ENCODE results near the gene TRPM3.

TRPM3 gene

GRCh38 chr9:70588999-70589398, 532.4 kb downstream of the TRPM3 start:
- Histone ChIP-seq H3K4me1 (ENCODE audit: control insufficient read depth in 1 of 2, insufficient read depth in 2 of 2, low read length in 2 of 2) (peaks cover 13 to 20% of the 10 kb centered on the region in 2 donors), H3K27ac (ENCODE audit: low read length) (peak overlapping the region; percentile 88), H3K27me3 (ENCODE audit: low read depth, low read length) (no peaks in the 10 kb centered on the region), H3K4me3 (ENCODE audit: low read depth in 1 of 2, low read length in 2 of 2) (no peak overlapping the region), H3K9me3 (ENCODE audit: control insufficient read depth in 1 of 2, low read length in 2 of 2) (no peaks in the 10 kb centered on the region), H3K36me3 (ENCODE audit: control insufficient read depth in 1 of 2, insufficient read depth in 2 of 2, low read length in 2 of 2) (no peaks in the 10 kb centered on the region)

GRCh38 chr9:70588381-70588780, 533.0 kb downstream of the TRPM3 start:
- H3K4me3 ChIP-seq (ENCODE audit: low read depth in 1 of 2, low read length in 2 of 2): no peak overlapping the region
- no peaks in the 10 kb centered on the region for H3K36me3 ChIP-seq (ENCODE audit: control insufficient read depth in 1 of 2, insufficient read depth in 2 of 2, low read length in 2 of 2)
- no peaks in the 10 kb centered on the region for H3K27me3 ChIP-seq (ENCODE audit: low read depth, low read length)
- H3K27ac ChIP-seq (ENCODE audit: low read length): peak overlapping the region; percentile 88
- no peaks in the 10 kb centered on the region for H3K9me3 ChIP-seq (ENCODE audit: control insufficient read depth in 1 of 2, low read length in 2 of 2)
- peaks cover 13 to 20% of the 10 kb centered on the region in 2 donors for H3K4me1 ChIP-seq (ENCODE audit: control insufficient read depth in 1 of 2, insufficient read depth in 2 of 2, low read length in 2 of 2)

GRCh38 chr9:70587201-70587600, 534.2 kb downstream of the TRPM3 start:
- H3K27ac ChIP-seq (ENCODE audit: low read length): peak overlapping the region; percentile 88
- no peaks in the 10 kb centered on the region for H3K36me3 ChIP-seq (ENCODE audit: control insufficient read depth in 1 of 2, insufficient read depth in 2 of 2, low read length in 2 of 2)
- H3K4me3 ChIP-seq (ENCODE audit: low read depth in 1 of 2, low read length in 2 of 2): no peak overlapping the region
- peaks cover 13 to 20% of the 10 kb centered on the region in 2 donors for H3K4me1 ChIP-seq (ENCODE audit: control insufficient read depth in 1 of 2, insufficient read depth in 2 of 2, low read length in 2 of 2)
- no peaks in the 10 kb centered on the region for H3K9me3 ChIP-seq (ENCODE audit: control insufficient read depth in 1 of 2, low read length in 2 of 2)
- no peaks in the 10 kb centered on the region for H3K27me3 ChIP-seq (ENCODE audit: low read depth, low read length)

- Histone ChIP-seq H3K4me1 (ENCODE audit: control insufficient read depth in 1 of 2, insufficient read depth in 2 of 2, low read length in 2 of 2) (peaks cover 13 to 20% of the 10 kb centered on the region in 2 donors), H3K27ac (ENCODE audit: low read length) (peak overlapping the region; percentile 88), H3K36me3 (ENCODE audit: control insufficient read depth in 1 of 2, insufficient read depth in 2 of 2, low read length in 2 of 2) (no peaks in the 10 kb centered on the region), H3K9me3 (ENCODE audit: control insufficient read depth in 1 of 2, low read length in 2 of 2) (no peaks in the 10 kb centered on the region), H3K27me3 (ENCODE audit: low read depth, low read length) (no peaks in the 10 kb centered on the region), H3K4me3 (ENCODE audit: low read depth in 1 of 2, low read length in 2 of 2) (no peak overlapping the region)
Measured at GRCh38 chr9:70586476-70586875, 534.9 kb downstream of the TRPM3 start.

- no peaks in the 10 kb centered on the region for H3K9me3 ChIP-seq (ENCODE audit: control insufficient read depth in 1 of 2, low read length in 2 of 2)
- H3K4me1 ChIP-seq (ENCODE audit: control insufficient read depth in 1 of 2, insufficient read depth in 2 of 2, low read length in 2 of 2): peaks cover 11 to 17% of the 10 kb centered on the region in 2 donors
- no peaks in the 10 kb centered on the region for H3K27me3 ChIP-seq (ENCODE audit: low read depth, low read length)
- H3K36me3 ChIP-seq (ENCODE audit: control insufficient read depth in 1 of 2, insufficient read depth in 2 of 2, low read length in 2 of 2): no peaks in the 10 kb centered on the region
- no peak overlapping the region for H3K4me3 ChIP-seq (ENCODE audit: low read depth in 1 of 2, low read length in 2 of 2)
- H3K27ac ChIP-seq (ENCODE audit: low read length): no peak overlapping the region
Measured at GRCh38 chr9:70581955-70582350, 539.5 kb downstream of the TRPM3 start.

GRCh38 chr9:70581214-70581954, 540.0 kb downstream of the TRPM3 start:
- Histone ChIP-seq H3K9me3 (ENCODE audit: control insufficient read depth in 1 of 2, low read length in 2 of 2) (no peaks in the 10 kb centered on the region), H3K27me3 (ENCODE audit: low read depth, low read length) (no peaks in the 10 kb centered on the region), H3K4me1 (ENCODE audit: control insufficient read depth in 1 of 2, insufficient read depth in 2 of 2, low read length in 2 of 2) (peaks cover 8 to 14% of the 10 kb centered on the region in 2 donors), H3K4me3 (ENCODE audit: low read depth in 1 of 2, low read length in 2 of 2) (no peak overlapping the region), H3K36me3 (ENCODE audit: control insufficient read depth in 1 of 2, insufficient read depth in 2 of 2, low read length in 2 of 2) (no peaks in the 10 kb centered on the region), H3K27ac (ENCODE audit: low read length) (no peak overlapping the region)

GRCh38 chr9:70580606-70581195, 540.7 kb downstream of the TRPM3 start:
- H3K27ac ChIP-seq (ENCODE audit: low read length): no peak overlapping the region
- no peak overlapping the region for H3K4me3 ChIP-seq (ENCODE audit: low read depth in 1 of 2, low read length in 2 of 2)
- H3K36me3 ChIP-seq (ENCODE audit: control insufficient read depth in 1 of 2, insufficient read depth in 2 of 2, low read length in 2 of 2): no peaks in the 10 kb centered on the region
- H3K4me1 ChIP-seq (ENCODE audit: control insufficient read depth in 1 of 2, insufficient read depth in 2 of 2, low read length in 2 of 2): peaks cover 5 to 12% of the 10 kb centered on the region in 2 donors
- no peaks in the 10 kb centered on the region for H3K9me3 ChIP-seq (ENCODE audit: control insufficient read depth in 1 of 2, low read length in 2 of 2)
- no peaks in the 10 kb centered on the region for H3K27me3 ChIP-seq (ENCODE audit: low read depth, low read length)

GRCh38 chr9:70579686-70580085, 541.7 kb downstream of the TRPM3 start:
- Histone ChIP-seq H3K27me3 (ENCODE audit: low read depth, low read length) (no peaks in the 10 kb centered on the region), H3K27ac (ENCODE audit: low read length) (no peak overlapping the region), H3K4me3 (ENCODE audit: low read depth in 1 of 2, low read length in 2 of 2) (no peak overlapping the region), H3K4me1 (ENCODE audit: control insufficient read depth in 1 of 2, insufficient read depth in 2 of 2, low read length in 2 of 2) (peaks cover 11 to 12% of the 10 kb centered on the region in 2 donors), H3K36me3 (ENCODE audit: control insufficient read depth in 1 of 2, insufficient read depth in 2 of 2, low read length in 2 of 2) (no peaks in the 10 kb centered on the region), H3K9me3 (ENCODE audit: control insufficient read depth in 1 of 2, low read length in 2 of 2) (no peaks in the 10 kb centered on the region)

GRCh38 chr9:70578720-70579119, 542.7 kb downstream of the TRPM3 start:
- no peaks in the 10 kb centered on the region for H3K27me3 ChIP-seq (ENCODE audit: low read depth, low read length)
- no peak overlapping the region for H3K27ac ChIP-seq (ENCODE audit: low read length)
- H3K36me3 ChIP-seq (ENCODE audit: control insufficient read depth in 1 of 2, insufficient read depth in 2 of 2, low read length in 2 of 2): no peaks in the 10 kb centered on the region
- no peaks in the 10 kb centered on the region for H3K9me3 ChIP-seq (ENCODE audit: control insufficient read depth in 1 of 2, low read length in 2 of 2)
- no peak overlapping the region for H3K4me3 ChIP-seq (ENCODE audit: low read depth in 1 of 2, low read length in 2 of 2)
- H3K4me1 ChIP-seq (ENCODE audit: control insufficient read depth in 1 of 2, insufficient read depth in 2 of 2, low read length in 2 of 2): peaks cover 12 to 21% of the 10 kb centered on the region in 2 donors

GRCh38 chr9:70577671-70578070, 543.8 kb downstream of the TRPM3 start:
- Histone ChIP-seq H3K36me3 (ENCODE audit: control insufficient read depth in 1 of 2, insufficient read depth in 2 of 2, low read length in 2 of 2) (no peaks in the 10 kb centered on the region), H3K9me3 (ENCODE audit: control insufficient read depth in 1 of 2, low read length in 2 of 2) (no peaks in the 10 kb centered on the region), H3K27ac (ENCODE audit: low read length) (peak overlapping the region; percentile 50), H3K27me3 (ENCODE audit: low read depth, low read length) (no peaks in the 10 kb centered on the region), H3K4me1 (ENCODE audit: control insufficient read depth in 1 of 2, insufficient read depth in 2 of 2, low read length in 2 of 2) (peaks cover 12 to 24% of the 10 kb centered on the region in 2 donors), H3K4me3 (ENCODE audit: low read depth in 1 of 2, low read length in 2 of 2) (no peak overlapping the region)

GRCh38 chr9:70576116-70576515, 545.3 kb downstream of the TRPM3 start:
- Histone ChIP-seq H3K27ac (ENCODE audit: low read length) (no peak overlapping the region), H3K4me3 (ENCODE audit: low read depth in 1 of 2, low read length in 2 of 2) (no peak overlapping the region), H3K36me3 (ENCODE audit: control insufficient read depth in 1 of 2, insufficient read depth in 2 of 2, low read length in 2 of 2) (no peaks in the 10 kb centered on the region), H3K9me3 (ENCODE audit: control insufficient read depth in 1 of 2, low read length in 2 of 2) (no peaks in the 10 kb centered on the region), H3K27me3 (ENCODE audit: low read depth, low read length) (no peaks in the 10 kb centered on the region), H3K4me1 (ENCODE audit: control insufficient read depth in 1 of 2, insufficient read depth in 2 of 2, low read length in 2 of 2) (peaks cover 12 to 24% of the 10 kb centered on the region in 2 donors)

Data from muscle layer of duodenum (tissue), 2 donors.